ENCODE results near the gene SOX6.
"Not testable (repeated sequence)": the region's sequence is repeated elsewhere in the genome, so short reads cannot be mapped to it uniquely, and the experiment has no call there.

The SOX6 gene

GRCh38 chr11:16149476-16149875 lies 206.9 kb downstream of the SOX6 start:
- no peaks in the 10 kb centered on the region for H4K20me1 ChIP-seq (ENCODE audit: insufficient read depth, low read length, poor library complexity, severe bottlenecking)
- peaks cover 5% of the 10 kb centered on the region for H3K4me1 ChIP-seq (ENCODE audit: insufficient read depth, low read length, poor library complexity, severe bottlenecking)
- no peak overlapping the region for H2AFZ ChIP-seq (ENCODE audit: low read length)
- H3K4me2 ChIP-seq (ENCODE audit: low read depth, low read length, poor library complexity, severe bottlenecking) = no peak overlapping the region
- no peaks in the 10 kb centered on the region for H3K27me3 ChIP-seq (ENCODE audit: insufficient read depth, low read length, poor library complexity, severe bottlenecking)
- H3K79me2 ChIP-seq (ENCODE audit: insufficient read depth, low read length) = no peaks in the 10 kb centered on the region
- TF ChIP-seq EZH2phosphoT487 (IDR thresholded peaks at IDR 0.05; ENCODE audit: borderline replicate concordance) (no peak), CTCF (conservative IDR thresholded peaks at IDR 0.05; ENCODE audit: low read length) (no peak)
- H3K4me3 ChIP-seq (ENCODE audit: low read length, poor library complexity, severe bottlenecking) = no peak overlapping the region
- H3K9me3 ChIP-seq (ENCODE audit: insufficient read depth, low read depth, low read length) = no peaks in the 10 kb centered on the region
- H3K9ac ChIP-seq (ENCODE audit: low read depth, low read length, poor library complexity, severe bottlenecking) = no peak overlapping the region
- H3K36me3 ChIP-seq (ENCODE audit: insufficient read depth, low read length) = no peaks in the 10 kb centered on the region
- H3K9me2 ChIP-seq (replicated peaks; ENCODE audit: low read depth, low read length) = no peaks in the 10 kb centered on the region
- no peaks in the 10 kb centered on the region; the same call in 1 of the 2 replicates for H3F3A ChIP-seq (ENCODE audit: low read depth)

GRCh38 chr11:16148301-16148931 lies 207.9 kb downstream of the SOX6 start:
- Histone ChIP-seq H3K36me3 (ENCODE audit: insufficient read depth, low read length) (no peaks in the 10 kb centered on the region), H3K4me3 (ENCODE audit: low read length, poor library complexity, severe bottlenecking) (no peak overlapping the region), H3K9me3 (ENCODE audit: insufficient read depth, low read depth, low read length) (no peaks in the 10 kb centered on the region), H3K9ac (ENCODE audit: low read depth, low read length, poor library complexity, severe bottlenecking) (no peak overlapping the region), H2AFZ (ENCODE audit: low read length) (no peak overlapping the region), H3K27me3 (ENCODE audit: insufficient read depth, low read length, poor library complexity, severe bottlenecking) (no peaks in the 10 kb centered on the region), H3K4me1 (ENCODE audit: insufficient read depth, low read length, poor library complexity, severe bottlenecking) (peaks cover 5% of the 10 kb centered on the region), H3K4me2 (ENCODE audit: low read depth, low read length, poor library complexity, severe bottlenecking) (no peak overlapping the region), H4K20me1 (ENCODE audit: insufficient read depth, low read length, poor library complexity, severe bottlenecking) (no peaks in the 10 kb centered on the region), H3K9me2 (replicated peaks; ENCODE audit: low read depth, low read length) (no peaks in the 10 kb centered on the region), H3K79me2 (ENCODE audit: insufficient read depth, low read length) (no peaks in the 10 kb centered on the region), H3F3A (ENCODE audit: low read depth) (no peaks in the 10 kb centered on the region; the same call in 1 of the 2 replicates)
- no peak for TF ChIP-seq CTCF (conservative IDR thresholded peaks at IDR 0.05; ENCODE audit: low read length)

GRCh38 chr11:16146980-16147379 lies 209.4 kb downstream of the SOX6 start:
- H3K9ac ChIP-seq (ENCODE audit: low read depth, low read length, poor library complexity, severe bottlenecking); H3K9me2 ChIP-seq (replicated peaks; ENCODE audit: low read depth, low read length); H3K79me2 ChIP-seq (ENCODE audit: insufficient read depth, low read length); H2AFZ ChIP-seq (ENCODE audit: low read length); H3K36me3 ChIP-seq (ENCODE audit: insufficient read depth, low read length); H3K4me1 ChIP-seq (ENCODE audit: insufficient read depth, low read length, poor library complexity, severe bottlenecking); H3K9me3 ChIP-seq (ENCODE audit: insufficient read depth, low read depth, low read length); H3F3A ChIP-seq (ENCODE audit: low read depth); H4K20me1 ChIP-seq (ENCODE audit: insufficient read depth, low read length, poor library complexity, severe bottlenecking); H3K27me3 ChIP-seq (ENCODE audit: insufficient read depth, low read length, poor library complexity, severe bottlenecking); H3K4me2 ChIP-seq (ENCODE audit: low read depth, low read length, poor library complexity, severe bottlenecking); H3K4me3 ChIP-seq (ENCODE audit: low read length, poor library complexity, severe bottlenecking): not testable (repeated sequence)

GRCh38 chr11:16141614-16142013 lies 214.7 kb downstream of the SOX6 start:
- H3K9me3 ChIP-seq (ENCODE audit: insufficient read depth, low read depth, low read length); H3K4me2 ChIP-seq (ENCODE audit: low read depth, low read length, poor library complexity, severe bottlenecking); H3K27me3 ChIP-seq (ENCODE audit: insufficient read depth, low read length, poor library complexity, severe bottlenecking); H3F3A ChIP-seq (ENCODE audit: low read depth); H3K9me2 ChIP-seq (replicated peaks; ENCODE audit: low read depth, low read length); H2AFZ ChIP-seq (ENCODE audit: low read length); H3K36me3 ChIP-seq (ENCODE audit: insufficient read depth, low read length); H3K4me1 ChIP-seq (ENCODE audit: insufficient read depth, low read length, poor library complexity, severe bottlenecking); H3K79me2 ChIP-seq (ENCODE audit: insufficient read depth, low read length); H4K20me1 ChIP-seq (ENCODE audit: insufficient read depth, low read length, poor library complexity, severe bottlenecking); H3K9ac ChIP-seq (ENCODE audit: low read depth, low read length, poor library complexity, severe bottlenecking); H3K4me3 ChIP-seq (ENCODE audit: low read length, poor library complexity, severe bottlenecking): not testable (repeated sequence)

GRCh38 chr11:16141162-16141561 lies 215.2 kb downstream of the SOX6 start:
- H3K79me2 ChIP-seq (ENCODE audit: insufficient read depth, low read length); H4K20me1 ChIP-seq (ENCODE audit: insufficient read depth, low read length, poor library complexity, severe bottlenecking); H3K9ac ChIP-seq (ENCODE audit: low read depth, low read length, poor library complexity, severe bottlenecking); H3K9me3 ChIP-seq (ENCODE audit: insufficient read depth, low read depth, low read length); H3K4me2 ChIP-seq (ENCODE audit: low read depth, low read length, poor library complexity, severe bottlenecking); H3K4me1 ChIP-seq (ENCODE audit: insufficient read depth, low read length, poor library complexity, severe bottlenecking); H3K36me3 ChIP-seq (ENCODE audit: insufficient read depth, low read length); H3K9me2 ChIP-seq (replicated peaks; ENCODE audit: low read depth, low read length); H3K27me3 ChIP-seq (ENCODE audit: insufficient read depth, low read length, poor library complexity, severe bottlenecking); H3K4me3 ChIP-seq (ENCODE audit: low read length, poor library complexity, severe bottlenecking); H3F3A ChIP-seq (ENCODE audit: low read depth); H2AFZ ChIP-seq (ENCODE audit: low read length): not testable (repeated sequence)

Measured in Loucy (cell line).